ENCODE measurements around the gene AANAT. TPM values are rescaled to one million over a fixed set of nuclear protein-coding genes. Genes with fewer than 3 reads are reported as not detected.

The AANAT gene
- total and polyA plus RNA-seq, 2 donors (not counting 3 experiments of a cell fraction or from before 2014, with no cell fraction given): not detected

DNA sequence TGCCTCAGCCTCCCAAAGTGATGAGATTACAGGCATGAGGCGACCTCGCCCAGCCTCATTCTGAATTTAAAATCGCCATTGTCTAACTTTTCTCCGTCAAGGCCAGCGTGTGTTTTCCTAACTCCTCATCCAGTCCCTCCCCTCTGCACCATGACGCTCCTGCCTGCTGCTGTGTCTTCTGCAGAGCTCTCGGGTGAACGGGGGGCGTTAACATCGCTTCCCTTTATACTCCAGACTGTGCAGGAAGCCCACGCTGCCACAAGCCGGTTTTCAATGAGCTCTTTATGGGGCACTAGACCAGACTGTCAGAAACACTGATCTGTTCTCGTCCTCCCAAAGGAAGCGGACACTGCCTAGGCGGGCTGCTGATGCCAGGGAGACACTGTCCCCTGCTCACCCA lies 13.2 kb downstream of the AANAT start:
- Histone ChIP-seq H3K9me3 (replicated peaks; ENCODE audit: control insufficient read depth, insufficient read depth, low read length) (no peaks in the 10 kb centered on the region), H3K9ac (replicated peaks; ENCODE audit: extremely low read depth, insufficient read depth, low read length) (no peak overlapping the region), H3K4me3 (replicated peaks in 1 of 3; ENCODE audit: insufficient read depth in 1 of 3, low read depth in 1 of 3, low read length in 3 of 3) (no peak overlapping the region), H3K9me1 (replicated peaks; ENCODE audit: control insufficient read depth, extremely low read depth, insufficient read depth, low read length) (no peaks in the 10 kb centered on the region), H3K79me2 (ENCODE audit: control insufficient read depth, insufficient read depth, low read length) (no peaks in the 10 kb centered on the region), H4K20me1 (replicated peaks; ENCODE audit: control insufficient read depth, extremely low read depth, insufficient read depth, low read length) (no peaks in the 10 kb centered on the region), H3K4me2 (ENCODE audit: insufficient read depth, low read length) (no peak overlapping the region), H3K27ac (ENCODE audit: insufficient read depth, low read depth, low read length) (no peak overlapping the region), H3K4me1 (ENCODE audit: control insufficient read depth, extremely low read depth, insufficient read depth, low read length) (peaks cover 12% of the 10 kb centered on the region), H3K36me3 (ENCODE audit: control insufficient read depth in 2 of 2, extremely low read depth in 1 of 2, insufficient read depth in 2 of 2, low read length in 2 of 2) (peaks cover 0 to 4% of the 10 kb centered on the region in 2 experiments), H3K27me3 (ENCODE audit: control insufficient read depth in 2 of 2, insufficient read depth in 2 of 2, low read length in 2 of 2) (no peaks in the 10 kb centered on the region), H2AFZ (ENCODE audit: low read depth, low read length) (no peak overlapping the region)
- BruUV-seq (replicated peaks): no TSS peak
- TF ChIP-seq JUN (IDR thresholded peaks at IDR 0.05; ENCODE audit: borderline replicate concordance, insufficient read depth, insufficient read length, low read depth): no peak
- TF ChIP-seq GATA2 (IDR thresholded peaks at IDR 0.05; ENCODE audit: insufficient read depth, insufficient read length, low read depth, low read length): no peak
- no peak for TF ChIP-seq POLR2A (IDR thresholded peaks at IDR 0.05; ENCODE audit: low read depth, low read length)
- no peak for TF ChIP-seq POLR2AphosphoS5 (IDR thresholded peaks at IDR 0.05; ENCODE audit: insufficient read depth, low read depth, low read length)
- no peak for TF ChIP-seq MYC (IDR thresholded peaks at IDR 0.05; ENCODE audit: low read depth, low read length)
- TF ChIP-seq EZH2 (IDR thresholded peaks at IDR 0.05; ENCODE audit: borderline replicate concordance, low read depth, low read length, severe bottlenecking): no peak
- dilution Hi-C loops (cut with MboI; ENCODE audit: extremely low pct_ligation_motif_present, low sequenced_read_pairs): no loop called here
- DNase-seq (ENCODE audit: low read depth, low spot score) (no peak), FAIRE-seq (no peak)
- CTCF ChIA-PET: interaction anchor here (1.0 kb wide), 3 partner anchors 12 to 22 kb away, joined by 3 to 4 read pairs (median 3); no protein-coding TSS in a partner anchor
- intact Hi-C loops (cut with micrococcal nuclease): loop anchor here (1.0 kb wide), 1 partner anchor 43 kb away; no protein-coding TSS in a partner anchor
- POLR2A ChIA-PET: no interaction called here

DNA sequence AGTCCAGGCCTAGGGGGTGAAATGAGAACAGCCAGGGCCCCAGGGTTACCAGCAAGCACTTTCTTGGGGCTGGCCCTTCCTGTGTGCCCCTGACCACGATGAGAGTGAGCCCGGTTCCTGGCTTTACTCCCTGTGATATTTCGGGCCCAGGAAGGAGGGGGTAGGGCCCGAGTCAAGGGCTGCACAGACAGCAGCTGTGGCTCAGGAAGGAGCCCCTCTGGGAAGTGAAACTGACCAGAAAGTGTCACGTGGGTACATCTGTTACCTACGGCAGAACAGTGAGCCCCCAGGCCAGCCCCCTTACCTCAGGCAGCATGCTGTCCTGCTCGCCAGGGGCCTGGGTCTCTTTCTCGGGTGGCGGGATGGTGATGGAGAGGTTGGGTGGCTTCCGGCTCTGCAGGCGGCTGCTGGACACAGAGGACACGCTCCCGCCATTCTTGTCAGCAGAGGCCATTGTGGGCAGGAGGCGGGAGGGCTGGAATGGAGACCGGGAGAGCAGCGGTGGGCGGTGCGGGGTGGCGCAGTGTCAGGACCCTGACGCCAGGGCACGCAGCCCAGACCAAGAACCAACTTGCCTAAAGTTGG lies 13.8 kb downstream of the AANAT start:
- ChIA-PET CTCF (interaction anchor here (1.0 kb wide), 1 partner anchor 23 kb away, joined by 3 read pairs; no protein-coding TSS in a partner anchor), POLR2A (no interaction called here)
- Histone ChIP-seq H3K36me3 (ENCODE audit: control insufficient read depth in 2 of 2, extremely low read depth in 1 of 2, insufficient read depth in 2 of 2, low read length in 2 of 2) (peaks cover 0 to 4% of the 10 kb centered on the region in 2 experiments), H3K27me3 (ENCODE audit: control insufficient read depth in 2 of 2, insufficient read depth in 2 of 2, low read length in 2 of 2) (no peaks in the 10 kb centered on the region), H3K4me1 (ENCODE audit: control insufficient read depth, extremely low read depth, insufficient read depth, low read length) (peaks cover 15% of the 10 kb centered on the region), H2AFZ (ENCODE audit: low read depth, low read length) (no peak overlapping the region), H3K4me3 (replicated peaks in 1 of 3; ENCODE audit: insufficient read depth in 1 of 3, low read depth in 1 of 3, low read length in 3 of 3) (no peak overlapping the region), H3K79me2 (ENCODE audit: control insufficient read depth, insufficient read depth, low read length) (no peaks in the 10 kb centered on the region), H4K20me1 (replicated peaks; ENCODE audit: control insufficient read depth, extremely low read depth, insufficient read depth, low read length) (no peaks in the 10 kb centered on the region), H3K4me2 (ENCODE audit: insufficient read depth, low read length) (no peak overlapping the region), H3K27ac (ENCODE audit: insufficient read depth, low read depth, low read length) (no peak overlapping the region), H3K9me1 (replicated peaks; ENCODE audit: control insufficient read depth, extremely low read depth, insufficient read depth, low read length) (no peaks in the 10 kb centered on the region), H3K9ac (replicated peaks; ENCODE audit: extremely low read depth, insufficient read depth, low read length) (no peak overlapping the region), H3K9me3 (replicated peaks; ENCODE audit: control insufficient read depth, insufficient read depth, low read length) (no peaks in the 10 kb centered on the region)
- BruUV-seq (replicated peaks): no TSS peak
- DNase-seq (ENCODE audit: low read depth, low spot score) (no peak), FAIRE-seq (no peak)
- intact Hi-C loops (cut with micrococcal nuclease) (loop anchor here (1.0 kb wide), 1 partner anchor 42 kb away; no protein-coding TSS in a partner anchor), dilution Hi-C loops (cut with MboI; ENCODE audit: extremely low pct_ligation_motif_present, low sequenced_read_pairs) (no loop called here)
- TF ChIP-seq JUN (IDR thresholded peaks at IDR 0.05; ENCODE audit: borderline replicate concordance, insufficient read depth, insufficient read length, low read depth) (no peak), FOS (IDR thresholded peaks at IDR 0.05; ENCODE audit: borderline replicate concordance, insufficient read depth, low read length) (no peak), MYC (IDR thresholded peaks at IDR 0.05; ENCODE audit: low read depth, low read length) (no peak), POLR2AphosphoS5 (IDR thresholded peaks at IDR 0.05; ENCODE audit: insufficient read depth, low read depth, low read length) (no peak), EZH2 (IDR thresholded peaks at IDR 0.05; ENCODE audit: borderline replicate concordance, low read depth, low read length, severe bottlenecking) (no peak), POLR2A (IDR thresholded peaks at IDR 0.05; ENCODE audit: low read depth, low read length) (no peak)
- TF ChIP-seq, protein P1, sequence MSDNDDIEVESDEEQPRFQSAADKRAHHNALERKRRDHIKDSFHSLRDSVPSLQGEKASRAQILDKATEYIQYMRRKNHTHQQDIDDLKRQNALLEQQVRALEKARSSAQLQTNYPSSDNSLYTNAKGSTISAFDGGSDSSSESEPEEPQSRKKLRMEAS (IDR thresholded peaks at IDR 0.05; ENCODE audit: insufficient read depth, insufficient read length): no peak
- TF ChIP-seq, protein P2, sequence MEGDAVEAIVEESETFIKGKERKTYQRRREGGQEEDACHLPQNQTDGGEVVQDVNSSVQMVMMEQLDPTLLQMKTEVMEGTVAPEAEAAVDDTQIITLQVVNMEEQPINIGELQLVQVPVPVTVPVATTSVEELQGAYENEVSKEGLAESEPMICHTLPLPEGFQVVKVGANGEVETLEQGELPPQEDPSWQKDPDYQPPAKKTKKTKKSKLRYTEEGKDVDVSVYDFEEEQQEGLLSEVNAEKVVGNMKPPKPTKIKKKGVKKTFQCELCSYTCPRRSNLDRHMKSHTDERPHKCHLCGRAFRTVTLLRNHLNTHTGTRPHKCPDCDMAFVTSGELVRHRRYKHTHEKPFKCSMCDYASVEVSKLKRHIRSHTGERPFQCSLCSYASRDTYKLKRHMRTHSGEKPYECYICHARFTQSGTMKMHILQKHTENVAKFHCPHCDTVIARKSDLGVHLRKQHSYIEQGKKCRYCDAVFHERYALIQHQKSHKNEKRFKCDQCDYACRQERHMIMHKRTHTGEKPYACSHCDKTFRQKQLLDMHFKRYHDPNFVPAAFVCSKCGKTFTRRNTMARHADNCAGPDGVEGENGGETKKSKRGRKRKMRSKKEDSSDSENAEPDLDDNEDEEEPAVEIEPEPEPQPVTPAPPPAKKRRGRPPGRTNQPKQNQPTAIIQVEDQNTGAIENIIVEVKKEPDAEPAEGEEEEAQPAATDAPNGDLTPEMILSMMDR (IDR thresholded peaks at IDR 0.05; ENCODE audit: extremely low read depth in 1 of 2, insufficient read depth in 1 of 2, low read depth in 1 of 2, low read length in 2 of 2): no peak

Measured in endothelial cell of umbilical vein (primary cell).